ENCODE data around the gene METAP1D. TPM values are rescaled to one million over a fixed set of nuclear protein-coding genes. Genes with fewer than 3 reads are reported as not detected.

METAP1D gene
- total RNA-seq: 10 to 100 TPM in 2 of 9 donors, 1 to 10 TPM in 7; 1.7 to 21.8 (median 7.4) TPM
- 10 to 100 TPM in 1 of 3 donors, 1 to 10 TPM in 2; 6.2 to 10.3 (median 9.3) TPM for polyA plus RNA-seq
- long read RNA-seq, donor 1, partial matches to known transcripts: 0 of 3 reads
- long read RNA-seq, donor 1, other reads (novel, unspliced or antisense): 0 of 3 reads
- long read RNA-seq, donor 2, partial matches to known transcripts: 0 of 2 reads
- long read RNA-seq, donor 2, other reads (novel, unspliced or antisense): 0 of 2 reads
- long read RNA-seq, donor 3, partial matches to known transcripts: 0 of 2 reads
- long read RNA-seq, donor 3, other reads (novel, unspliced or antisense): 0 of 2 reads
- long read RNA-seq, donor 4, partial matches to known transcripts: 1 of 5 reads
- long read RNA-seq, donor 4, other reads (novel, unspliced or antisense): 2 of 5 reads
- long read RNA-seq, donor 5, transcript METAP1D-201 (10 exons, 3,419 nt): major isoform, 7 of 15 reads
- long read RNA-seq, donor 5, partial matches to known transcripts: 4 of 15 reads
- long read RNA-seq, donor 5, other reads (novel, unspliced or antisense): 4 of 15 reads
- long read RNA-seq, donor 6, partial matches to known transcripts: 0 of 1 reads
- long read RNA-seq, donor 6, other reads (novel, unspliced or antisense): 0 of 1 reads
- long read RNA-seq, donor 7, partial matches to known transcripts: 0 of 1 reads
- long read RNA-seq, donor 7, other reads (novel, unspliced or antisense): 0 of 1 reads
- long read RNA-seq, donor 8, partial matches to known transcripts: 0 of 3 reads
- long read RNA-seq, donor 8, other reads (novel, unspliced or antisense): 0 of 3 reads
- long read RNA-seq, donor 9, partial matches to known transcripts: 0 of 2 reads
- long read RNA-seq, donor 9, other reads (novel, unspliced or antisense): 0 of 2 reads
- long read RNA-seq, donor 10, partial matches to known transcripts: 0 of 3 reads
- long read RNA-seq, donor 10, other reads (novel, unspliced or antisense): 0 of 3 reads

GRCh38 chr2:171999604-172000469 lies at the start of gene METAP1D:
TSS of gene METAP1D (plus strand) at chr2:171999953. CDS start at chr2:171999970, 17 bp downstream.
- 1 to 2% (median 1%) methylated on average over 27 to 72 of the region's 73 CpGs for WGBS, 4 donors
- TF ChIP-seq, protein P1, sequence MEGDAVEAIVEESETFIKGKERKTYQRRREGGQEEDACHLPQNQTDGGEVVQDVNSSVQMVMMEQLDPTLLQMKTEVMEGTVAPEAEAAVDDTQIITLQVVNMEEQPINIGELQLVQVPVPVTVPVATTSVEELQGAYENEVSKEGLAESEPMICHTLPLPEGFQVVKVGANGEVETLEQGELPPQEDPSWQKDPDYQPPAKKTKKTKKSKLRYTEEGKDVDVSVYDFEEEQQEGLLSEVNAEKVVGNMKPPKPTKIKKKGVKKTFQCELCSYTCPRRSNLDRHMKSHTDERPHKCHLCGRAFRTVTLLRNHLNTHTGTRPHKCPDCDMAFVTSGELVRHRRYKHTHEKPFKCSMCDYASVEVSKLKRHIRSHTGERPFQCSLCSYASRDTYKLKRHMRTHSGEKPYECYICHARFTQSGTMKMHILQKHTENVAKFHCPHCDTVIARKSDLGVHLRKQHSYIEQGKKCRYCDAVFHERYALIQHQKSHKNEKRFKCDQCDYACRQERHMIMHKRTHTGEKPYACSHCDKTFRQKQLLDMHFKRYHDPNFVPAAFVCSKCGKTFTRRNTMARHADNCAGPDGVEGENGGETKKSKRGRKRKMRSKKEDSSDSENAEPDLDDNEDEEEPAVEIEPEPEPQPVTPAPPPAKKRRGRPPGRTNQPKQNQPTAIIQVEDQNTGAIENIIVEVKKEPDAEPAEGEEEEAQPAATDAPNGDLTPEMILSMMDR (IDR thresholded peaks at IDR 0.05): no peak
- TF ChIP-seq POLR2A (IDR thresholded peaks at IDR 0.05): peak; percentile 53 to 70
- Histone ChIP-seq H3K36me3 (replicated peaks in 1 of 2) (no peaks in the 10 kb centered on the region), H3K9me3 (replicated peaks in 1 of 3) (no peaks in the 10 kb centered on the region), H3K27me3 (no peaks in the 10 kb centered on the region), H3K4me1 (replicated peaks in 1 of 2) (peaks cover 0 to 16% of the 10 kb centered on the region in 2 donors), H3K27ac (peak within 1 kb of the TSS in 3 of 5 donors; percentile 2 to 77 (median 50)), H3K4me3 (peak within 1 kb of the TSS; percentile 10 to 87 (median 44))
- DNase-seq: peak; percentile 89 to 94 (median 93)
- intact Hi-C loops (cut with DNase I): loop anchor here (5.0 kb wide), 2 partner anchors 97 to 102 kb away; partner anchors contain the start of gene DLX2 (in 1 of the 2)

DNA sequence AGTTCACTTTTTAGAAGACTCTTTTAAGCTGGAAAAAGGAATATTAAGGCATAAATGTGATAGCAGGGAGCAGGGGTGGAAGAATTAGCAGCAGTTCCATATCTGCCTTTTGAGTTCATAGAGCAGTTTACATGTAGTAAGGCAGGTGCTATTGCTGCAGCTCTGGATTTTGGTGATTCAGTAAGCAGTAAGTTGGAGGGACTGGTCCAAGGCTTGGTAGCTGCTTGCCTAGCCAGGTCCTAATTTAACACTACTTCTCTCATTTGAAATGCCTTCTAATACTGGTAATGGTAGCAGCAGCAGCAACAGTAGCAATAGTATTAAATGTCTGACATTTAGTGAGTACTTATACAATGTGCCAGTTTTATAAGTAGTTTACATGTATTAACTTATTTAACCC lies 47.5 kb upstream of the METAP1D start:
- DNase-seq: no peak
- intact Hi-C loops (cut with DNase I): no loop called here
- TF ChIP-seq, protein P1 (IDR thresholded peaks at IDR 0.05): no peak
- no peak for TF ChIP-seq POLR2A (IDR thresholded peaks at IDR 0.05)
- Histone ChIP-seq H3K4me1 (replicated peaks in 1 of 2) (peaks cover 0 to 2% of the 10 kb centered on the region in 2 donors), H3K27ac (no peak overlapping the region), H3K9me3 (replicated peaks in 1 of 3) (no peaks in the 10 kb centered on the region), H3K4me3 (no peak overlapping the region), H3K27me3 (no peaks in the 10 kb centered on the region), H3K36me3 (replicated peaks in 1 of 2) (no peaks in the 10 kb centered on the region)

- H3K36me3 ChIP-seq (replicated peaks in 1 of 2): no peaks in the 10 kb centered on the region
- H3K27ac ChIP-seq: no peak overlapping the region
- H3K27me3 ChIP-seq: no peaks in the 10 kb centered on the region
- H3K4me1 ChIP-seq (replicated peaks in 1 of 2): peaks cover 0 to 2% of the 10 kb centered on the region in 2 donors
- H3K4me3 ChIP-seq: no peak overlapping the region
- no peaks in the 10 kb centered on the region for H3K9me3 ChIP-seq (replicated peaks in 1 of 3)
- no peak for DNase-seq
- intact Hi-C loops (cut with DNase I): no loop called here
- WGBS, 4 donors: 90 to 100% (median 98%) methylated on average over 3 of the region's 3 CpGs
- TF ChIP-seq, protein P1 (IDR thresholded peaks at IDR 0.05): no peak
- no peak for TF ChIP-seq POLR2A (IDR thresholded peaks at IDR 0.05)
These were observed 47.0 kb upstream of the METAP1D start for GRCh38 chr2:171952748-171953147.
